DOHH2 (cell line): ENCODE measurements around the gene PCDHGA3.

Experiments
- H3F3A ChIP-seq: fragments of 200-600 bp; sonication (generic), shearing (Covaris generic); 2 replicates; pipeline ENCODE4 v1.6.0; 2016; ENCODE audit warnings: antibody characterized with exemption, mild to moderate bottlenecking; ENCODE audit not compliant: control insufficient read depth, insufficient read depth
- H3K27ac ChIP-seq: fragments of 200-600 bp; sonication (generic); 2 replicates; pipeline ENCODE4 v1.5.1; 2014; ENCODE audit warnings: low read depth, mild to moderate bottlenecking, low read length, moderate library complexity
- H3K27me3 ChIP-seq: fragments of 200-600 bp; sonication (generic); 2 replicates; pipeline ENCODE4 v1.6.1; 2014; ENCODE audit warnings: mild to moderate bottlenecking, low read length, mixed read lengths; ENCODE audit not compliant: control insufficient read depth
- H3K36me3 ChIP-seq: fragments of 200-600 bp; sonication (generic); 2 replicates; pipeline ENCODE4 v1.6.1; 2014; ENCODE audit warnings: mild to moderate bottlenecking, low read length, moderate library complexity, mixed read lengths; ENCODE audit not compliant: control insufficient read depth
- H3K4me1 ChIP-seq: fragments of 200-600 bp; sonication (generic); 2 replicates; pipeline ENCODE4 v1.6.1; 2014; ENCODE audit warnings: mild to moderate bottlenecking, low read length, mixed read lengths; ENCODE audit not compliant: control insufficient read depth
- H3K4me2 ChIP-seq: fragments of 200-600 bp; sonication (generic); 2 replicates; pipeline ENCODE4 v1.6.0; 2014; ENCODE audit warnings: mild to moderate bottlenecking, low read length, moderate library complexity
- H3K4me3 ChIP-seq: fragments of 200-600 bp; sonication (generic); 2 replicates; pipeline ENCODE4 v1.5.1; 2014; ENCODE audit warnings: mild to moderate bottlenecking, low read length, mixed read lengths
- H3K79me2 ChIP-seq: fragments of 200-600 bp; sonication (generic); 2 replicates; pipeline ENCODE4 v1.6.1; 2014; ENCODE audit warnings: mild to moderate bottlenecking, low read length, mixed read lengths; ENCODE audit not compliant: control insufficient read depth
- H3K9me2 ChIP-seq: fragments of 200-600 bp; sonication (generic); replicated peaks from 2 replicates; pipeline ENCODE4 v1.6.1; 2014; ENCODE audit warnings: mild to moderate bottlenecking, low read length, mixed read lengths; ENCODE audit not compliant: control insufficient read depth
- H3K9me3 ChIP-seq: fragments of 200-600 bp; sonication (generic); 2 replicates; pipeline ENCODE4 v1.6.1; 2014; ENCODE audit warnings: antibody characterized with exemption, low read length, mixed read lengths; ENCODE audit not compliant: control insufficient read depth, insufficient read depth
- H4K20me1 ChIP-seq: fragments of 200-600 bp; sonication (generic); 2 replicates; pipeline ENCODE4 v1.6.0; 2014; ENCODE audit warnings: low read depth, mild to moderate bottlenecking, antibody characterized with exemption, low read length, moderate library complexity; ENCODE audit not compliant: control insufficient read depth, insufficient read depth
- CTCF ChIP-seq: fragments of 200-600 bp; sonication (generic); IDR thresholded peaks from one replicate; pipeline ENCODE4 v1.5.1; 2014; ENCODE audit warnings: antibody characterized with exemption, mild to moderate bottlenecking, low read depth, low read length; ENCODE audit not compliant: poor library complexity, severe bottlenecking
- EZH2phosphoT487 ChIP-seq: fragments of 200-600 bp; sonication (generic); IDR thresholded peaks from 2 replicates; pipeline ENCODE4 v1.6.1; 2017; ENCODE audit warnings: borderline replicate concordance, mild to moderate bottlenecking, antibody characterized with exemption, low read length, moderate library complexity, mixed read lengths

The PCDHGA3 gene

GRCh38 chr5:141319699-141320098 is 23.9 kb upstream of the PCDHGA3 start:
- TF ChIP-seq CTCF (no peak), EZH2phosphoT487 (no peak)
- Histone ChIP-seq H3K27me3 (no peaks in the 10 kb centered on the region), H3K9me2 (no peaks in the 10 kb centered on the region), H3K4me1 (peaks cover 26% of the 10 kb centered on the region), H3K4me3 (peak overlapping the region; percentile 82), H3K9me3 (peaks cover 46% of the 10 kb centered on the region), H3F3A (no peaks in the 10 kb centered on the region), H4K20me1 (no peaks in the 10 kb centered on the region), H3K27ac (peak overlapping the region; percentile 79), H3K79me2 (peaks cover 58% of the 10 kb centered on the region), H3K4me2 (peak overlapping the region; percentile 66), H3K36me3 (peaks cover 53% of the 10 kb centered on the region)

GRCh38 chr5:141320225-141321169 is 23.1 kb upstream of the PCDHGA3 start, which contains the start of gene TAF7:
TAF7 (minus strand) TSS chr5:141320784; CDS start chr5:141320044, 740 bp downstream.
- Histone ChIP-seq H3K4me1 (peaks cover 26% of the 10 kb centered on the region), H3K27me3 (no peaks in the 10 kb centered on the region), H3K9me2 (no peaks in the 10 kb centered on the region), H3K27ac (peak within 1 kb of the TSS; percentile 79), H3K9me3 (peaks cover 39% of the 10 kb centered on the region), H3K79me2 (peaks cover 50% of the 10 kb centered on the region), H3K4me2 (peak within 1 kb of the TSS; percentile 66), H3F3A (no peaks in the 10 kb centered on the region), H3K36me3 (peaks cover 45% of the 10 kb centered on the region), H3K4me3 (peak within 1 kb of the TSS; percentile 82), H4K20me1 (no peaks in the 10 kb centered on the region)
- TF ChIP-seq CTCF = peak; percentile 87
- TF ChIP-seq EZH2phosphoT487 = no peak

- peak overlapping the region; percentile 66; the same call in 1 of the 2 replicates for H3K4me2 ChIP-seq
- peaks cover 39% of the 10 kb centered on the region for H3K4me1 ChIP-seq
- no peaks in the 10 kb centered on the region for H3K27me3 ChIP-seq
- no peak overlapping the region for H3K27ac ChIP-seq
- H3K9me2 ChIP-seq = no peaks in the 10 kb centered on the region
- H3K4me3 ChIP-seq = peak overlapping the region; percentile 11
- TF ChIP-seq EZH2phosphoT487 (no peak), CTCF (no peak)
- peaks cover 37% of the 10 kb centered on the region for H3K9me3 ChIP-seq
- peaks cover 32% of the 10 kb centered on the region for H3K79me2 ChIP-seq
- peaks cover 28% of the 10 kb centered on the region for H3K36me3 ChIP-seq
- H4K20me1 ChIP-seq = no peaks in the 10 kb centered on the region
- H3F3A ChIP-seq = no peaks in the 10 kb centered on the region
Observed at GRCh38 chr5:141322261-141322660, 21.4 kb upstream of the PCDHGA3 start.
